ENCODE data around the gene HSF5.

Gene HSF5, protein sequence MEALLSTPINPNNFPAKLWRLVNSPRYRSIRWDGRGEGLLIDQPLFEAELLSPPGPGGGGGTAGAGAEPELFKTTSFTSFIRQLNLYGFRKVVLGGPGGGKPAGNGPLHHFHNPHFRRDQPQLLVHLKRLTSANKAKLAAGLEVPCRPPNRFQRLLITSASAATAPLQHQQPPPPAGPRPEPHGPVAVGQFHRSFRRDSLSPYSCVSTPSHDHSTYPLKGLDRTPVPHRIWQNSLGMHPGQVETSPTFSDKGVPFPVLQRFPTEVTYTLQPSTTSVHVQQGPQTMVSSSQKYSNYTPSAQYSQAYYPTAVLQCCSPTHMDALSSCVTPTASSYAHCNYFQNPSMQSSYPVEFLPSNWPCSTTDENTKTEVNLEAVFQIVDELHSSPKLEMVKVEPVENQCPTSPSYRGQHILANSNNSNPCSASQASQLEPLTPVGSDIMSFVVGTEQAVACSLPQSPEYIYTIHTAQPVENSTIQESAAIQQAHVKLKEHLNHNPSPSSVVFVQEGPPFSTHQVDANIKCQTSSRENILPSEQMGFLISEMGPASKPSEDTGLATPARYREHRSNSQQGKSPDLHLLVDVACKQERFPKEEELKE

DNA sequence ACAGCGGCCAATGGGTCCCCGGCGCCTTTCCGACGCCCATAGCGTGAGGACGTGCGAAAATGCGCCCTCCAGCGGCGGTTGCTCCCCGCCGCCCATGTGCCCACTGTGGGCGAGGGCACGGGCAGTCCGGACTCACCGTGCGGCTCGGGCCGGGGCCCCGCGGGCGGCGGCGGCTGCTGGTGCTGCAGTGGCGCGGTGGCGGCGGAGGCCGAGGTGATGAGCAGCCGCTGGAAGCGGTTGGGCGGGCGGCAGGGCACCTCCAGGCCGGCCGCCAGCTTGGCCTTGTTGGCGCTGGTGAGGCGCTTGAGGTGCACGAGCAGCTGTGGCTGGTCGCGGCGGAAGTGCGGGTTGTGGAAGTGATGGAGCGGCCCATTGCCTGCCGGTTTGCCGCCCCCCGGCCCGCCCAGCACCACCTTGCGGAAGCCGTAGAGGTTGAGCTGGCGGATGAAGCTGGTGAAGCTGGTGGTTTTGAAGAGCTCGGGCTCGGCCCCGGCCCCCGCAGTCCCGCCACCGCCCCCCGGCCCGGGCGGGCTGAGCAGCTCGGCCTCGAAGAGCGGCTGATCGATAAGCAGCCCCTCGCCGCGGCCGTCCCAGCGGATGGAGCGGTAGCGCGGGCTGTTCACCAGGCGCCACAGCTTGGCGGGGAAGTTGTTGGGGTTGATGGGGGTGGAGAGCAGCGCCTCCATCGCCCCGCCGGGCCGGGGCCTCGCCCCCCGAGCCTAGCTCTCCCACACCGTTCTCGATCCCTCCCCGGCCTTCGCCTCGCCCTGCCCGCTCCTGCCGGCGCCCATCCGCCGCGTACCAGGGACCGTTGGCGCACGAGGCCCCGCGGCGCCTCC, at the start of gene HSF5:
TSS of gene HSF5 (minus strand) at position 820 of the 839 bp plus-strand sequence. CDS start at position 686, 134 bp downstream.
- DNase-seq, result no peak

DNA sequence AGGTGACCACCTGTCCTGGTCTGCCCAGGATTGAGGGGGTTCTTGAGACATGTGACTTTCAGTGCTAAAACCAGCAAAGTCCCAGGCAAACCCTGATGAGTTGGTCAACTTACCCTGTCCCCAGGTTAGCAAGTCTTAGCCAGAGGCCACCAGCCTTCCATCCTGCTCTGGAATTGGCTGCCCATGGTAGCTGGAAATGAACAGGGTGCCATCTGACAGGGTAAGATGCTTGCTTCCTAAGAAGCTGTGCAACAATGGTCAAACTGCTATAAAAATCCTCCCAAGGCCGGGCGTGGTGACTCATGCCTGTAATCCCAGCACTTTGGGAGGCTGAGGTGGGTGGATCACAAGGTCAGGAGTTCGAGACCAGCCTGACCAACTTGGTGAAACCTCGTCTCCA, 49.1 kb upstream of the HSF5 start:
- no peak for DNase-seq

DNA sequence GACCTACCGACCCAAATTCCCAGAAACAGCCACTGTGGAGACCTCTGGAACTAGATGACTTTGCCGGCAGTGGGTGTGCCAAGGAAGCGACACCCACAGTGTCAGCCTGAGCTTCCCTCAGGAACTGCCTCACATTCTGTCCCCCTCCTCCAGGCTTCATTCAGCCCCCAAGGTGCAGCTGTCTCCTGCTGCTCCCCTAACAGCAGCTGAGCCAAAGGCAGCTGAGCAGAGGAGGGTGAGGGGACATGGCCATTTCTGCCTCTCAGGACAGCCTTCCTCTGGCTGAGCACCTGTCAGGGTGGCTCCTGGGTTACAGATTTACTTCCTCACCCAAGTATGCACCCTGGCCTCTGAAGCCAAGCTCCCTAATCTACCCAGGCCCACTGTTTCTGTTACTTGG, 48.3 kb upstream of the HSF5 start:
- DNase-seq, result no peak

DNA sequence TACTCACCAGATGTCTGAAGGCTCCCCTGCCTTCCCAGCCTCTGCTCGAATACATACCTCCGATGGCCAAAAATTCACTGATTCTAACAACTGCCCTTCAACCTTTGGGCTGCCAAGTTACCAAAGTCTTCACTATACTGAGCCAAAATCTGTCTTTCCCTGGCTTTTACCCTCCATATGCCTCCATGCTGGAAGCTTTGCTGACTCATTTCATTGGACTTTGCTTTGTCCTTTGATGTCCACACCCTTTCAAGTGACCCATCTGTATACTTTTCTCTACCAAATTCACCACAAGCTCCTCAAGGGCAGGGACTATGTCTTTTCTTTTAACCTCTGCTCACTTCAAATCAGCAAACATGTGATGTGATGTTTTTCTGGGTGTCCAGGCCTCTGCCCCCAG, 47.2 kb upstream of the HSF5 start:
- DNase-seq, result peak; percentile 75

DNA sequence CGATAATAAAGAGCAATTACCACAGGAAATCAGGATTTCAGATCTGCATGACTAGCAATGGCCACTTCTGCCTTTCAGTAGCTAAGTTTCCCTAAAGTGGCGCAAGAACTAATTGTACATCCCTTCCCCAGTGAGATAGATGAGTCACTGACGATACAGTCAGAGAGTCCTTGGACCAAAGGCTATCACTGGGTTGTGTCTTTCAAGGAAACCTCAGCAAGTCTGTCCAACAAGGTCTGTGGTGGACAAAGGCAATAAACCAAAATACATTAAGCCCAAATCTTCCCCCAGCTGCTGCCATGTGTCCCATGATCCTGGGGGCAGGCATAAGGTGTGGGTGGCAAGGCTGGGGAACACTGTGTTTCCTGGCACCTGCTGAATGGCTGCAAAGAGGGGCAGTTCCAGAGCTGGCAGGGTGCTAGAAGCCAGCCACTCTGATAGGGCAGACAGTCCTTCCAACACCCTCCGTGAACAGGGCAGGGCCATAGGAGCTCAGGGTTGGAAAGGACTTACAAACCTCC, 46.8 kb upstream of the HSF5 start:
- peak; percentile 78 for DNase-seq

DNA sequence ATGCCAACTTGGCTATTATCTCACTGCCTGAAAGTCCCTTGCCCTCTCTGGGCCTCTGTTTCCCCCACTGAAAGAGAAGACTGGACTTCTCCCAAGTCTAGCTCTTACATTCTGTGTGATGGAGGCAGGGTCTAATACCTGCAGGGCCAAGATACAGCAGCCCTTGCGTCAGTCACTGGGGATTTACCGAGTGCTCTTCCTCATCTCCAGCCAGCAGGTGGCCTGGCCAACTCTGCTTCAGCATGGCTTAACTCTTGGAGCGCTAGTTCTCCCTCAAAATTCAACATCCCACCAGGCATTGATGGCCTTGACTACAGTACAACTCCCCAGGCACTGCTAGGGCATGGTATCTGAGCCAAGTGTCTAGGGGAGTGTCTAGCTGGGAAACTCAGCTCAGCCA, 46.1 kb upstream of the HSF5 start:
- DNase-seq, result no peak

DNA sequence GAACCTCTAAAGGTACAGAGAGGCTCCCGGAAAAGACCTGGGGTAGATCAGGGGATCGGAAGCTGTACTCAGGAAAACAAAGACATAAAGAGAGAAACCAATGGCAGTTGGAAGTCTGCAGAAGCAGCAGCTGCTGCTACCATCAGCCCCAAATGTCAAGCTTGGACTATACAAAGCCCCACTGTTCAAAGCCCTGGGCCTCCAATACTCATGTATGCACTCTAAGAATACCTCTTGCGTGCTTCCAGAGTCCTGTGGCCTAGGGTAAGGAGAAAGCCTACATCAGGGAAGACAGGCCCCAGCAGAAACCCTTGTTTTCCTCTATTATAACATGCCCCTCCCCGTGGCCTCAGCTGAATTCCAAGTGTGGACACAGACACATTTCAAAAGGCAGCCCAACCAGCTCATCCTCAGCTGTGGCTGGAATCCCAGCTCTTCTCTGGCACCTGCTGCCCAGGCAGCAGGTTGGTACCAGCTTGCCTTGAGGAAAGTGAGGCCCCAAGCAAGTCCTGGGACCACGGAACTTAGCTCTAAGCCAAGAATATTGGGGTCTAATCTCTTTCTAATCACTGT, 45.5 kb upstream of the HSF5 start:
- no peak for DNase-seq

DNA sequence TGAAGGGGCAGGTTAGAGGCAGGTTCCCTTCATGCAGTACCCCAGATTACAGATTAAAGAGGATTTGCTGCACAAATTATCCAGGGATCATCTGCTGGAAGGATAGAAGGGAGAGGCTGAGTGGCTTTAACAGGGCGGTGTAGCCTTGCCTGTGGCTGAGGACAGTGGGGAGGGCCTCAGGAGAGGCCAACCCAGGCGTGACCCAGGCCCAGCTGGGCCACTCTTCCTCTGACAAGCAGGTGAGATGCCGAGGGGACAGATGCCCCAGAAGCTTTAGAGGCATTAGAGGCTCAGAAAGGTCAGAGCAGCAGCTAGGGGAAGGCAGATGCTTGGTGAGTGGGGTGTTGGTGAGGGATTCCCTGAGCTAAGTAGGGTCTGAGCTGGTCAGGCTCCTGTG, 44.3 kb upstream of the HSF5 start:
- DNase-seq, result no peak

DNA sequence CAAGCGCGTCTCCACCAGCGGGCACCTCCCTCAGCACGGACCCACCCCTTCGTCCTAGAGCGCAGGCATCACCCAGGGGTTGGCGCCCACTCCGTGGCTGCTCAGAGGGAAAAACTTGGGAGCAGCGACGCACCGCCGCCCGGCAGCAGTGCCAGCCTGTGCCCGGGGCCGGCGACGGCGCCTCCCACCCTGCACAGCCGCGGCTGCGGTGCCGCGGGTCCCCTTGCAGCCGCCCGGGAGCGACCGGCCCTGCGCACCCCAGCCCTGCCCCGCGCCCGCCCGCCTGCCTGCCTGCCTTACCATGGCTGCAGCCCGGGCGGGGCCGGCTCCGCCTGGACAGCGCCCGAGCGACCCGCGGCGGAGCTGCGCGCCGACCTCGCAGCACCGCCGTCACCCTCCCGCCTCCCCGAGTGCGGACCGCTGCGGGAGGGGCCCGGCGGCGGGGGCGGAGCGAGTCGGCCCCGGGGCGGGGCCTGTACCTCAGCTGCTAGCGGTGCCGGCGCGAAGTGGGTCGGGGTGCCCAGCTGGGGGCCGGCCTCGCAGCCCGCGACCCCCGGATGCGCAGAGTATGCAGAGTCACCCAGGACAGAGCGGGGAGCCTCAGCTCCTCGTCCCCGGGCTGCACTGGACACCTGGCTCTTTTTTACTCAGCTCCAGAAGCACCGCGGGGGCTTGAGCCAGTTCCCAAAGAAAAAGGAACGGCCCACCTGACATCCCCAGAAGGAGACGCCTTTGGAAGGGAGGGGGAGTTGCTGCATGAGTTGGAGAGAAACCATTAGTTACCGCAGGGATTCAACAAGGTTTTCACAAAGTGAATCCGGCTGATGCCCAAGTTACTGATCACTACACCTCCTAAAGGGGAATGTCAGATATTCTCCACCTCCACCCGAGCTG, 43.7 kb upstream of the HSF5 start:
- peak; percentile 54 for DNase-seq

DNA sequence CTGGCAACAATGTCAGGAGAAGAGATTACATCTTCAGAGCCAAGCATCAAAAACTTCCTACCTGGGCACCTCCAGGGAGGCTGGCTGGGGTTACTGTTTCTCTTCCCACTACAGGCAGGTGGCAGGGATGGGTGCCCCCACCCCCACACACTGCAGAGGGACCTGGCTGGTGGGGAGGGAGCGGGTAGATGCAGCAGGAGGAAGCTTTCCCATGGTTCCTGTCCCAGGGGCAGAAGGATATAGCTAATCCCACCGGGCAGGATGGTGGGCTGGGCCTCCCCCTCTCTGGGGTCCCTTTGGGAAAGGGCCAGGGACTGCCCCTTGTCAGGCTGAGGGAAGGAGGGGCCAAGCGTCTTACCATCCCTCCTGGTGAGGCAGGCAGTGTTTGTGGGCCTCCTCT, 42.9 kb upstream of the HSF5 start:
- DNase-seq, result no peak

DNA sequence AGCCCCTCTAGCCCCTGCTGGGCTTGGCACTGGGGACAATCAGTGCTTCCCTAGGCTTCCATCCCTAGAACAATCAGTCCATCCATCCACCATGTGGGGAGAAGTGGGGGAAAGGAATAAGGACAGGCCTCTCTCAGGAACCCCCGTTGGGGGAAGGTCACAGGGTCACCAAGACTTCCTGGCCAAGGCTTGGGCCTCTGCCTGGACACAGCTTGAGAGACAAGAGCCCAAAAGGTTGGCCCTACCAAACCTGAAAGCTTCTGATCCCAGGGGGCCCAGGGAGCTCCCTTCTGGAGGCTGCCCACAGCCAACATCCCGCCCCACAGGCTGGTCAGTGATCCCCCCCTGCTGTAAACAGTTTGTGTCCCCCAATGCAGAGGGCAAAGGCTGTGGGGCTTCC, 42.4 kb upstream of the HSF5 start:
- DNase-seq, result no peak

DNA sequence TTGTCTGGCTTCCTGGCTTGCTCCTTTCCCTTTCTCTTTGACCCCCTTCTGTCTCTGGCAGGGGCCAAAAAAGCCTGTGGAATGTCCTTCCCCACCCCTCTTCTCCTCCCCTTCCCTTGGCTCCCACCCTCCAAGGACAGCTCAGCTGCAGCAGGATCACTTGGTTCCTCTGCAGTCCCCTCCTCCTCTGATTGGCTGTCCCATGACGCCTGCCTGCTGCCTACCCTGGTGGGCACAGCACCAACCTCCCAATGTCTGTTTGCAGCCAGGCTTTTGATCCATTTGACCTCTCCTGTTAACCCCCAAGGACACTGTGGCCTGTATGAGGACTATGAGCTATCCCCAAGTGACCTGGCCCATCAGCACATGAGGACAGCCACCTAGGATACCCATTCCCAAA, 41.1 kb upstream of the HSF5 start:
- DNase-seq, result no peak

DNA sequence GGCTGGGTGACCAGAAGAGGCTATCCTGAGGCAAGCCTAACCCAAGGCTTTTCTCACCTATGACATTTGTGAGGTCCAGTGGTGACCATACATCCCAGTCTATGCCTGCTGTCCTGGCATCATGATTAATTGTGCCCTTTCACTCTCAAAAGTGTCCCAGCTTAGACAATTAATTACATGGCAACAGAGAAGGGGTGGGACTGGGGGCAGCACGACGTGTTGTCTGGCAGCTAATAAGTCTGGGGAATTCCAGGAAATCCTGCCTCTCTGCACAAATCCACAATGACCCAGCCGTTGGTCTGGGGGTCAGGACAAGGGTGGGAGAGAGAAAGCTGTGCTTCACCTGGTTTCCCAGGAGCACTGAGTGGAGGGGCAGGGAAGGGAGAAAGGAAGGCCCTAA, 40.2 kb upstream of the HSF5 start:
- no peak for DNase-seq

DNA sequence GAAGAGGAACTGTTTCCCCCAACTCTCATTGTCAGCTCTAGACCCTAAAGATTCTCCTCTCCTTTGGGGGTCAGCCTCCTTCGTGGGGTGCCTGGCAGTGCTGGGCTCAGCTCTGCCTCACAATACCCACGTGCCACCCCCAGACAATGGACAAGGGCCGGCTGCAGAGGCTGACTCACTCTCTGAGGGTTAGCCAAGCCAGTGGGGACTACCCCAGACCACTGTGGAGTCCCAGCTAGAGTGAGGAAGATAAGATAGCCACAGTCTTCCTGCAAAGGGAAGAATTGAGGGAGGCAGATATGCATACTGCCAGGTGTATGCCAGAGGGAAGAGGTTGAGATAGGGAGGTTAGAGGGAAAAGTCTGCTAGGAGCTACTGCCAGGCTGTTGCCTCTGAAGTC, 39.7 kb upstream of the HSF5 start:
- peak; percentile 49 for DNase-seq

DNA sequence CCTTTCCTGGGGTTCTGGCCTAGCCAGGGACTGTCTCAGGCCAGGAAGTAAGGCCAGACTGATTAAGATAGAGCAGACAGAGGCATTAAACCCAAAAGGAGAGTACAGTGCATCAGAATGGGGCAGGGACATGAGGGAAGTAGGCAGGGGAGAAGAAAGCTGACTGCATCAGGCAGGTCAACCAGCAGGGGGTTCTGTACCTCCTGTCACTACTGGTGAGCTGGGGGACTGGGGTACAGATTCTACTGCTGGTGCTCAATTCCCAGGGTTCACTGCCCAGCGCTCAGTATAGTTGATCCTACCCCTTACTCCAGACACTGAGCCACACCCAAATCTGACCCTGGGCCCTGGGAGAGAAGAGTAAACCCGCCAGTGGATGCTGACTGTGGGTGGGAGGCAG, 39.1 kb upstream of the HSF5 start:
- peak; percentile 15 for DNase-seq

DNA sequence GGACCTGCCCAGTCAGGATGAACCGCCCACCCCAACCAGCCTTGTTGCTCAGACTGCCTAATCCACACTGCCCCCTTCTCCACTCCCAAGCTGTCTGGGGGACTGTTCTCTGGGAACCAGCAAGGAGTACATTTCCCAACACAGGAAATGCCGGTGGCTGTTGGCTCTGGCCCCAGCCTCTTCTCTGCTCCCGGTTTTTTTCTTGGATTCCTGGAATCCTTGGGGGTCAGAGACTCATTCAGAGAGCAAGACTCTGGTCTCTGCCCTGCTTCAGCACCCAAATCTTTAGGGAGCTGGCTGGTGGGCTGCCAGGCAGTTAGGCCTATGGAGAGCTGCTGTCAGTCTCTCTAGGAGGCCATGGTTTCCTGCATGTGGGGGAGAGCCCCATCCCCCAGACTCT, 37.0 kb upstream of the HSF5 start:
- DNase-seq, result peak; percentile 91

DNA sequence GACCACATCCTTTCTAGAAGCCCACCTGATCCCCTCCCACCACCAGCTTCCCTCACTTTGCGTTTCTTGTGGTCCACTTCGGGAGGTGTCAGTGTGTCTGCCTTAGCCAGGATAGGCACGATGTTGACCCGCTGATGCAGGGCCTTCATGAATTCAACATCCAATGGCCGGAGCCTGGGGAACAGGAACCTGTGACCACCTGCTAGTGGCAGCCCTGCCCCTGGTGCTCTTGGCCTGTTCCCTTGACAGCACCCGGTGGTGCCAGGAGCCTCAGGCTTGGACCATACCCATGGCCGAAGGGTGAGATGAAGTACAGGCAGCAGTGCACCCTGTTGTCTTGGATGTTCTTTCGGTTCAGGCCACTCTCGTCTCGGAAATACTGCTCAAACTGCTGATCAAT, 33.5 kb upstream of the HSF5 start:
- DNase-seq, result no peak

DNA sequence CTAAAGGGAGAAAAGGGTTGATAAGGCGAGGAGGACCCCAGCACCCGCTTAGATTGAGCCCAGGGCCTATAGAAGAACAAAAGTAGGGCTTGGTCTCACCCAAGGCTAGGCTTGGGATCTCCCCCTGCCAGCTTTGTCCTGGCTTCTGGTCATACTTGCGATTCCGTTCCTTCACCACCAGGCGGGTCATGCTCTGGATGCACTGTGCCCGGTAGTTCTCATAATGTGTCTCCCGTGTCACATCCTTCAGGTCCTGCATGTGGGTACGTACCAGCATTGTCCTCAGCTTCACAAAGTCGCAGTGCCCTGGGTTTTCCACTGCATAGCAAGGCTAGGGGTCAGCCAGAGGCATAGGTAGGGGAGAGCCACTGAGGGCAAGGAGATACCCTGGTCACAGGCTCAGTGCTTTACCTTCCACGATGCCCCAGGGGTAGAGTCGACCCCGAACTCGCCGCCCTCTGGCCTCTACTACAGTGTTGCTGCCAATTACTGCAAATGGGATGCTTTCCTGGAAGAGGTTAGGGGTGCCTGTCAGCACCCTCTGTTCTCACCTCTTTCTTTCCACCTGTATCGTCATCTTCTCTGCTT, 32.7 kb upstream of the HSF5 start:
- peak; percentile 35 for DNase-seq

DNA sequence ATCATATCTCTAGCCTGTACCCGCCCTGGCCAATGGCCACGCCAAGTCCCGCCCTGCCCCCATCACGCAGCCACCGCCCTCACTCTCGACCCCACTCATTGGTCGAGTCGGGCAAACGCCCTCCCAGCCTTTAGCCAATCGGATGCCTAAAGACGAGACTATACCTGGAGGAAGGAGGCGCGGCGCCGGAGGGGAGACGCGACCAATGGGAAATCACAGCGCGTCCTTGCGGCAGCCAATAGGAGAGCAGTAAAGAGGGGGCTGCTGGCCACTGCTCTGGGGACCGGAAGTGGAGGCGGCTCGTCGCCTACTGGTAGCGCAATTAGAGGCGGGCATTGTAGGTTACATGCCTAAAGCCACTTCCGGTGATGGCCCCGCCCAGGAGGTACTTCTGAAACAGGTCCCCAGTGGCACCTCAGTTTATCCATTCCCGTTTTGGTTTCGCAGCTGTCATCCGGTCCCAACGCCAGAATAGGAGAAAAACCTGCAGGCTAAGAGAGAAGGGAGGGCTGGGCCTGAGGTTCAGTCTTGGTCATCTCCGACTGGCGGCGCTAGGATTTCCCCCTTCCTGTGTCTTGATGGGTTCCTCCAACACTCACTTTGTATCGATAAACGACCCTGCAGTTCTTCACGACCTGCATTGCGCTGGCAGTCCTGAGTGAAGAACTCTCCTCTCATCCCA, 29.9 kb upstream of the HSF5 start:
- peak; percentile 100 for DNase-seq

DNA sequence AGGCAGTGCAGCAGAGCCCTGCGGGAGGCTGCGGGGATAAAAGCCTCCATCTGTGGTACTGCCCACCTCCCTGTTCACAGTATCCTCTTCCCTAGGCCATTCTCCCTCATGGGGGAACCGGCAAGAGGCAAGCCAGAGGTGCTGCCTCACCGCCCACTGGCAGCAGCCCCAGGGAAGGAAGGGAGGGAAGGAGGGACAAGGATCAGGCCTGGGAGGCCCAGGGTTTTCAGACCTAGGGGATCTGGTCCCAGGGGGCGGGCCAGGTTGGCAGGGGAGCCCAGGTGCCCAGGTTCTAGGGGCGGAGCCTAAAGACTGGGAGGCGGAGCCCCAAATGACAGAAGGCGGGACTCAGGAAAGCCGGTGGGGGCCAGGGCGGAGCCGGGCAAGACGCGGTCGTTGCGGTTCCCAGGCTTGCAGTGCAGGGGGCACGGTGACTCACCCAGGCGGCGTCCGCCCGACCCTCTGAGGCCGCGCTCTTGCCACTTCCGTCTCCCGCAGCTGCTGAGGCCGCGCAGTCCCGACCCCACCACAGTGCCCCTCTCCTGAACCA, 29.2 kb upstream of the HSF5 start:
- no peak for DNase-seq
